Natural killer cell treated with Interleukin-12 subunit alpha and Interleukin-12 subunit beta and Interleukin-15 and Interleukin-18, amount 100 ng/mL, for 72 hours (primary cell): ENCODE measurements around the gene CPNE9. TPM values are rescaled to one million over a fixed set of nuclear protein-coding genes. Genes with fewer than 3 reads are reported as not detected.

ENCODE experiments used
- ATAC-seq, 2 donors: fragments of 150-1000 bp; cut with Tn5 transposase in 1 of 2; sonication (Bioruptor Pico), chemical (Tn5 transposase) in 1 of 2; 2 replicates each; pipeline ENCODE4 v1.10.0; 2021
- DNase-seq: peaks from one replicate; pipeline ENCODE4 v3.0.0; 2022; ENCODE audit warnings: low spot score
- H3K27ac Mint-ChIP-seq, 2 donors: 1 replicate in 1 of 2; 2 replicates in 1 of 2; pipeline ENCODE4 v1.8.0; 2022; ENCODE audit warnings: mixed read lengths in 2 of 2, mild to moderate bottlenecking in 1 of 2, moderate library complexity in 1 of 2
- H3K27me3 Mint-ChIP-seq, 2 donors: 1 replicate in 1 of 2; 2 replicates in 1 of 2; pipeline ENCODE4 v1.8.0; 2022; ENCODE audit warnings: mixed read lengths in 2 of 2
- H3K36me3 Mint-ChIP-seq: one replicate; pipeline ENCODE4 v1.8.0; 2022; ENCODE audit warnings: mixed read lengths
- H3K4me1 Mint-ChIP-seq, 2 donors: 1 replicate in 1 of 2; 2 replicates in 1 of 2; pipeline ENCODE4 v1.8.0; 2022; ENCODE audit warnings: low read depth in 2 of 2, mixed read lengths in 2 of 2, mild to moderate bottlenecking in 1 of 2
- H3K4me3 Mint-ChIP-seq: one replicate; pipeline ENCODE4 v1.8.0; 2022; ENCODE audit warnings: mixed read lengths
- H3K9me3 Mint-ChIP-seq: 2 replicates; pipeline ENCODE4 v1.8.0; 2022; ENCODE audit warnings: mixed read lengths
- total RNA-seq, 2 donors: library from RNA; stranded (reverse); gene quantifications; one replicate each; pipeline ENCODE4 v1.2.3, GENCODE V29; 2022

Gene CPNE9
- total RNA-seq, 2 donors from 2014 or later: 0.29 TPM; not detected in 1

DNA sequence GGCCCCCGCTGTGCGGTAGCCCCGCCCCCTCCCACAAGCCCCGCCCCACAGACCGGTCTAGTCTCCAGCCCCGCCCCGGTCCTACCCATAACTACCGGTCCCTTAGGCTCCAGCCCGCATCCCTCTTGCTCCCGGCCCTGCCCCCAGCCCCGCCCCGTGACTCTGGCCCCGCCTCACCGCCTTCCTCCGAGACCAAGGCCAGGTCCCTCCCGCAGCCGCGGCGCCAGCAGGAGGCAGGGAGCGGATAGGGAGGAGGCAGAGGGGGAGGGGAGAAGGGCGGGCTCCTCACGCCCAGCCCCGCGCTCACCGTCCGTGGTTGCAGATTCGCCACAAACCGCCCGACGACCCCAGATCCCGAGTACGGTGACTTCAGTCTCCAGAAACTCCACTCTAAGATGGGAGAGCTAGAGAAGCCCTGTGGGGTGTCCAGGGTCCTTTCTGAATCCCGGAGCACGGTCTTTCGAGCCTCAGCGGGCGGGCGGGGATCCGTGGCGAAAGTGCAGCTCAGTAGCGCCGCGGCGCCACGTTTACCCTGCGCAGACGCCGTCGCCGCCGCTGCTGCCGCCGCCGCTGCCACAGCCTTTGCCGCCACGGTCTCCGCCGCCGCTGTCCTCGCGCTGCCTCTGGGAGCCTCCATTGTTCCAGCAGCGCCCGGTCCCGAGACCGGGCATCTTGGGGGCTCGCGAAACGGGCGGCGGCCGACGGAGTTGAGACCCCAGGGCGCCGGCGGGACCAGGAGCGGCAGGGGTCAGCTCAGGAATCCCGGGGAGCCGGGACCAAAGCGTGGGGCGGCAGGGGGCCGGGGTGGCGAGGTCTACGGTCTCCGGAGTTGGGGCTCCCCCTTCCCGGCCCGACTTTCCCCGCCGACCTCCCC, 27.8 kb downstream of the CPNE9 start, which contains the start of gene BRPF1:
TSS of gene BRPF1 (plus strand) at position 530 of the 874 bp plus-strand sequence. CDS start 2,406 bp downstream, outside the sequence.
- Mint-ChIP-seq H3K4me3 (peak within 1 kb of the TSS; percentile 98), H3K36me3 (peaks cover 2% of the 10 kb centered on the region), H3K9me3 (no peaks in the 10 kb centered on the region), H3K27me3 (no peaks in the 10 kb centered on the region), H3K27ac (peak within 1 kb of the TSS; percentile 81 to 94), H3K4me1 (peaks cover 53 to 56% of the 10 kb centered on the region in 2 donors)
- peak; percentile 98 to 99 for ATAC-seq
- DNase-seq: peak; percentile 99

DNA sequence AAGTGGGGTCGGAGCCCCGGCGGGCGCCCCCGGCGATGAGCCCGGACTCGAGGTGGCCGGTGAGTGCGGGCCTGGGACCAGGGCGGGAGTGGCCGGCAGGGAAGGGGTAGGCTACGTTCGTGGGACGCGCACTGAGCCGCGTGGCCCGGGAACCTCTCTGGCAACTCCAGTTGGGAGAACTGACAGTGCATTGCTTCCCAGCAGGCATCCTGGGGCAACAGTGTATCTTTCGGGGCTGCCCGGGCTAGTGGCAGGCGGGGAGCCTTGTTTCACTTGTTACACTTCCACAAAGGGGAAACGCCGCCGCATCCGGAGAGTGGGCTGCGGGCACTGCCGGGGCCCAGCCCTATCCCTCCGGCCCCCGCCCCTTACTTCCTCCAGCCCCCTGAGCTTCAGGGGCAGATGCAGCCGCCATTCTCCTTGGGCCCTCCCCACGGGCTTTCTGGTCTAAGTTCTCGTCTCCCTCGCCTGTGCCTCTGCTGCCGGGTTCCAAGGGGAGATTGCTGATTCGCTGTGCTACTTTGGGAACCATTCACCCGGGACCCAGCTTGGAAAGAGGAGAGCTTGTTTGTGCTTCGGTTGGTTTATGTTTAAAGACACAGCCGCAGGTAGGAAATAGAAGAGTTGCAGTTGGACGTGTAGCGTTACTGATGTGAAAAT, 28.6 kb downstream of the CPNE9 start:
- Mint-ChIP-seq H3K4me1 (peaks cover 51 to 56% of the 10 kb centered on the region in 2 donors), H3K36me3 (peaks cover 7% of the 10 kb centered on the region), H3K27me3 (no peaks in the 10 kb centered on the region), H3K27ac (peak overlapping the region; percentile 81 to 94), H3K4me3 (peak overlapping the region; percentile 98), H3K9me3 (no peaks in the 10 kb centered on the region)
- peak; percentile 75 for DNase-seq
- peak in 1 of 2 donors; percentile 28 for ATAC-seq

DNA sequence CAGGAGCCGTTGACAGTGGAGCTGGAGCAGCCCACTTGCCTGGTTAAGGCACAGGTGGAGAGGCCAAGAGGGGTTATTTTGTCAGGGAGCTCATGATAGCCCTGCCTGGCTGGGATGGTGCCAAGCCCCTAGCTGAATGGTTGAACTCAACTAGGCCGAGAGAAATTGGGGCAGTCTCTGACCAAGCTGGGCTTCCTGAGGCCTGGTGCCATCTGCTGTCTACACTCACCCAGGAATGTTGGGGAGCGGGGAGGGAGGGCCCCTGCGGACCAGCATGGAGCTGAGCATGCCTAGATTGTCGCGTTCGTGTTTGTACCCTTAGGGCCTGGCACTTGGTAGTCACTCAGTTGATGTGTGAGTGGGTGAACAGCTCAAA, 29.1 kb downstream of the CPNE9 start:
- Mint-ChIP-seq H3K27me3 (no peaks in the 10 kb centered on the region), H3K4me1 (peaks cover 46 to 53% of the 10 kb centered on the region in 2 donors), H3K9me3 (no peaks in the 10 kb centered on the region), H3K27ac (peak overlapping the region; percentile 81 to 94), H3K4me3 (peak overlapping the region; percentile 98), H3K36me3 (peaks cover 7% of the 10 kb centered on the region)
- ATAC-seq (no peak), DNase-seq (no peak)

DNA sequence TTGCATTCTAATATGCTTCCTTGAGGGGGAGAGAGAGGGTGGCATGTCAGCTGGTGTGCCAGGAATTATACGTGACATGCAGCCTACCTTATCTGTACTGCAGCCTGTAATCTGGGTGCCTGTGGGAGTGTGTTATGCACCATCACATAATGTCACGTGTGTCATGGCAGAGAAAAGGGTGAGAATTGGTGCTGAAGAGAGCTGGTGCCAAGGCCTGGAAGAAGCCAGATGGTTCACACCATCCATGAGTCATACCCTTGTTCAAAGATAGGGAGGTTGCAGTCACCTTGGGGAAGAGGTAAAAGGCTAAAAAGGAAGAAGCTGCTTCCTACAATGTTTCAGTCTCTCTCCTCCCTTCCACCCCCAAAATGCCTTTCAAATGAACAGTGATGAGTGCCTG, 33.2 kb downstream of the CPNE9 start:
- Mint-ChIP-seq H3K9me3 (no peaks in the 10 kb centered on the region), H3K36me3 (peaks cover 29% of the 10 kb centered on the region), H3K4me1 (peaks cover 51% of the 10 kb centered on the region in 2 donors), H3K4me3 (no peak overlapping the region), H3K27ac (peak overlapping the region; percentile 44 to 84), H3K27me3 (no peaks in the 10 kb centered on the region)
- DNase-seq: no peak
- ATAC-seq: no peak

DNA sequence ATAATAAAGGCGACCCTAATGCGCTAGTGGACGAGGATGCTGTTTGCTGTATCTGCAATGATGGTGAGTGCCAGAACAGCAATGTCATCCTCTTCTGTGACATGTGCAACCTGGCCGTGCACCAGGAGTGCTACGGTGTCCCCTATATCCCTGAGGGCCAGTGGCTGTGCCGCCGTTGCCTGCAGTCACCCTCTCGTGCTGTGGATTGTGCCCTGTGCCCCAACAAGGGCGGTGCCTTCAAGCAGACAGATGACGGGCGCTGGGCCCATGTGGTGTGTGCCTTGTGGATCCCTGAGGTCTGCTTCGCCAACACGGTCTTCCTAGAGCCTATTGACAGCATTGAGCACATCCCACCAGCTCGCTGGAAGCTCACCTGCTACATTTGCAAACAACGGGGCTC, 35.5 kb downstream of the CPNE9 start:
- H3K4me1 Mint-ChIP-seq: peaks cover 33 to 35% of the 10 kb centered on the region in 2 donors
- no peak for ATAC-seq
- H3K27me3 Mint-ChIP-seq: no peaks in the 10 kb centered on the region
- no peak overlapping the region for H3K27ac Mint-ChIP-seq
- H3K4me3 Mint-ChIP-seq: no peak overlapping the region
- no peak for DNase-seq
- H3K36me3 Mint-ChIP-seq: peaks cover 32% of the 10 kb centered on the region
- H3K9me3 Mint-ChIP-seq: no peaks in the 10 kb centered on the region

DNA sequence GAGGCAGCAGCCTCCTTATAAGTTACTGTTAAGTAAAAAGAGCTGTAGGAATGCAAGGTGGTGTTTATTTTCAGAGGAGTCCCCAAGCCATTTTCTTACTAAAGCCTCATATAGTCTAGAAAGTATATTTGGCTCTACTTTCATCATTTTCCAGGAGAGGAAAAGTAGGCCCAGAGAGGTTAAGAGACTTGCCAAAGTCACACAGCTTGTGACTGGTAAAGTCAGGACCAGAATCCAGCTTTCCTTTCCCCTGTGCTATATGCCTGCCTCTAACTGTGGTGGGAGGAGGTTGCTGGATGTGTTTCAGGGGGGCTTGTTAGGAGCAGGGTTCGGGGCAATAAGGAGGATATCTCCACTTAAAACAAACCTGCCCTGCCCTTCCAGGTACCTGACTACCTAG, 38.9 kb downstream of the CPNE9 start:
- no peak for ATAC-seq
- H3K9me3 Mint-ChIP-seq: no peaks in the 10 kb centered on the region
- peaks cover 10 to 24% of the 10 kb centered on the region in 2 donors for H3K4me1 Mint-ChIP-seq
- no peak overlapping the region for H3K4me3 Mint-ChIP-seq
- no peak for DNase-seq
- no peak overlapping the region for H3K27ac Mint-ChIP-seq
- peaks cover 32% of the 10 kb centered on the region for H3K36me3 Mint-ChIP-seq
- no peaks in the 10 kb centered on the region for H3K27me3 Mint-ChIP-seq

DNA sequence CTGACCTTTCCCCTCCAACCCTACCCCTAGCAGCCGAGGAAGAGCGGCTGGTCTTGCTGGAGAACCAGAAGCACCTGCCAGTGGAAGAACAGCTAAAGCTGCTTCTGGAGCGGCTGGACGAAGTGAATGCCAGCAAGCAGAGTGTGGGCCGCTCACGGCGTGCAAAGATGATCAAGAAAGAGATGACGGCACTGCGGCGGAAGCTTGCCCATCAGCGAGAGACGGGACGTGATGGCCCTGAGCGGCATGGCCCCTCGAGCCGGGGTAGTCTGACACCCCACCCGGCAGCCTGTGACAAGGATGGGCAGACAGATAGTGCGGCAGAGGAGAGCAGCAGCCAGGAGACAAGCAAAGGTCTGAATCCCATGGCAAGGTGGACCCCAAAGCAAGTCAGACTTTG, 39.9 kb downstream of the CPNE9 start:
- no peaks in the 10 kb centered on the region for H3K9me3 Mint-ChIP-seq
- DNase-seq (no peak), ATAC-seq (no peak)
- H3K27ac Mint-ChIP-seq: no peak overlapping the region
- H3K27me3 Mint-ChIP-seq: no peaks in the 10 kb centered on the region
- H3K36me3 Mint-ChIP-seq: peaks cover 25% of the 10 kb centered on the region
- peaks cover 4 to 17% of the 10 kb centered on the region in 2 donors for H3K4me1 Mint-ChIP-seq
- no peak overlapping the region for H3K4me3 Mint-ChIP-seq

DNA sequence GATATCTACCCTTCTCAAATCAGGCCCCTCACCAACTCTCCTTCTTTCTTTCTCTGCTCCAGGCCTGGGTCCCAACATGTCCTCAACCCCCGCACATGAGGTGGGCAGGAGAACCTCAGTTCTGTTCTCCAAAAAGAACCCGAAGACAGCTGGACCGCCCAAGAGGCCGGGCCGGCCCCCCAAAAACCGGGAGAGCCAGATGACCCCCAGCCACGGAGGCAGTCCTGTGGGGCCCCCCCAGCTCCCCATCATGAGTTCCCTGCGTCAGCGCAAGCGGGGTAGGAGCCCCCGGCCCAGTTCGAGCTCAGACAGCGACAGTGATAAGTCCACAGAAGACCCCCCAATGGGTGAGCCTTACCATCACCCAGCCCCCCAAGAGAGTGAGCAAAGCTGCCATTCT, 40.5 kb downstream of the CPNE9 start:
- no peaks in the 10 kb centered on the region for H3K9me3 Mint-ChIP-seq
- no peak overlapping the region for H3K27ac Mint-ChIP-seq
- H3K4me3 Mint-ChIP-seq: no peak overlapping the region
- H3K27me3 Mint-ChIP-seq: no peaks in the 10 kb centered on the region
- H3K4me1 Mint-ChIP-seq: peaks cover 5 to 14% of the 10 kb centered on the region in 2 donors
- ATAC-seq (no peak), DNase-seq (no peak)
- H3K36me3 Mint-ChIP-seq: peaks cover 20% of the 10 kb centered on the region

DNA sequence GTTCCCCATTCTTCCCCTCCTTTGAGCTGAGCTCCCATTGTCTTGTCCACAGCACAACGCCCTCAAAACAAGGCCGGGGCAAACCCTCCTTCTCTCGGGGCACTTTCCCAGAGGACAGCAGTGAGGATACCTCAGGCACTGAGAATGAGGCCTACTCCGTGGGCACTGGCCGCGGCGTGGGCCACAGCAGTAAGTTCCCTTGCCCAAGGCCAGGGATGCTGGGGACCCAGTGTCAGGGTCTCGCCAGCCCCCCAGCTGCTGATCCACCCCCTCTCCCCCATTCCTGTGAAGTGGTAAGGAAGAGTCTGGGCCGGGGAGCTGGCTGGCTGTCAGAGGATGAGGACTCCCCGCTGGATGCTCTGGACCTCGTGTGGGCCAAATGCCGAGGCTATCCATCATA, 41.9 kb downstream of the CPNE9 start:
- peaks cover 10% of the 10 kb centered on the region for H3K36me3 Mint-ChIP-seq
- ATAC-seq (no peak), DNase-seq (no peak)
- H3K27ac Mint-ChIP-seq: peak overlapping the region in 1 of 2 donors; percentile 60
- H3K4me3 Mint-ChIP-seq: no peak overlapping the region
- H3K9me3 Mint-ChIP-seq: no peaks in the 10 kb centered on the region
- no peaks in the 10 kb centered on the region for H3K27me3 Mint-ChIP-seq
- peaks cover 18 to 23% of the 10 kb centered on the region in 2 donors for H3K4me1 Mint-ChIP-seq

DNA sequence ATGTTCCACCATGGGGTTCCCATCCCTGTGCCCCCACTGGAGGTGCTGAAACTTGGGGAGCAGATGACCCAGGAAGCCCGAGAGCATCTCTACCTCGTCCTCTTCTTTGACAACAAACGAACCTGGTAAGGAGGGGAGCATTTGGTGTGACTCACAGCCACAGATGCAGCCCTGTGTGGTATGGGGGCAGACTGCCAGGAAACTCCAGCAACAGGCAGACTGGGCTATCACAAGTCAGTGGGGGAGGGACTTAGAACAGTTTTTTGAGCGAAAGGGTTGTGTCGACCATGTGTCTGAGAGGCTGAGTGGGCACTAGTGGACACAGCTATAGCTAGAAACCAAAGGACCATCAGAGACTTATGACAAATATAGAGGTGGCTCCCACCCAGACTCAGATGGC, 42.7 kb downstream of the CPNE9 start:
- peaks cover 26 to 29% of the 10 kb centered on the region in 2 donors for H3K4me1 Mint-ChIP-seq
- H3K27me3 Mint-ChIP-seq: no peaks in the 10 kb centered on the region
- peak overlapping the region; percentile 41 to 60 for H3K27ac Mint-ChIP-seq
- peaks cover 10% of the 10 kb centered on the region for H3K36me3 Mint-ChIP-seq
- H3K9me3 Mint-ChIP-seq: no peaks in the 10 kb centered on the region
- no peak overlapping the region for H3K4me3 Mint-ChIP-seq
- DNase-seq (no peak), ATAC-seq (no peak)

DNA sequence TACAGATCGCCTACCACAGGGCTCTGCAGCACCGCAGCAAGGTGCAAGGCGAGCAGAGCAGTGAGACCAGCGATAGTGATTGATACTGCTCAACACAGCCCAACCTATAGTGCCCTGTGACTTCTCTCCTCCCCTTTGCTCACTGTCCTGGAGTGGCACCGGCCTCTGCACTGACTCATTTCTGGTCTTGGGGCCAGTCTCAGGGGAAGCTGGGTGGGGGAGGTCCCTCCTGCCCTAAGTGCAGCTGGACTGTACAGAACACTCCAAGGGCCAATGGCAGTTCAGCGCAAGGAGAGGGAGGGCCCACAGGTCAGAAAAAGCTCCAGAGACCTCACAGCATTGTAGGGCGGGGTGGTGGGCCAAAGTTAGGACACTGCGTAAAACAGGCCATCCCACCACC, 43.6 kb downstream of the CPNE9 start:
- Mint-ChIP-seq H3K36me3 (peaks cover 16% of the 10 kb centered on the region), H3K4me1 (peaks cover 35 to 36% of the 10 kb centered on the region in 2 donors)

DNA sequence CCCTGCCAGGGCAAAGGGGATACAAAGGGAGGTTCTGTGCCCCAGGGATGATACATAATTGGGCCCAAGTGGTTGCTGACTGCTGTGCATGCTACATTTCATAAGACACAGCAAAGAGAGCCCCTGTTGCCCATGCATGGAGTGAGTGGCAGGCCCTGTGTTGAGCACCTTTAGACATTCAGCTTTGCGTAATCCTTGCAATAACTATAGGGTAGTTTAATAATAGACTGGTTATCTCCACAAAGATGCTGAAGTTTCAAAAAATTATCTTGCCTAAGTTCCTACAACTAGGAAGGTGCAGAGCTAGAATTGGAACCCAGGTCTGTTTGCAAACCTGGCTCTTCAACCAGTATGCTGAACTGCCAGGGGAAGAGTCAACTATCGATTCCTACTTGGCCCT, 44.4 kb downstream of the CPNE9 start:
- Mint-ChIP-seq H3K9me3 (no peaks in the 10 kb centered on the region), H3K4me1 (peaks cover 35 to 36% of the 10 kb centered on the region in 2 donors), H3K27me3 (no peaks in the 10 kb centered on the region), H3K36me3 (peaks cover 16% of the 10 kb centered on the region), H3K4me3 (no peak overlapping the region), H3K27ac (no peak overlapping the region)
- DNase-seq (no peak), ATAC-seq (no peak)

More for the DNA sequence above, 43.6 kb downstream of the CPNE9 start:
- DNase-seq (no peak), ATAC-seq (no peak)
- peak overlapping the region; percentile 41 to 60 for H3K27ac Mint-ChIP-seq
- no peaks in the 10 kb centered on the region for H3K27me3 Mint-ChIP-seq
- H3K4me3 Mint-ChIP-seq: no peak overlapping the region
- no peaks in the 10 kb centered on the region for H3K9me3 Mint-ChIP-seq

DNA sequence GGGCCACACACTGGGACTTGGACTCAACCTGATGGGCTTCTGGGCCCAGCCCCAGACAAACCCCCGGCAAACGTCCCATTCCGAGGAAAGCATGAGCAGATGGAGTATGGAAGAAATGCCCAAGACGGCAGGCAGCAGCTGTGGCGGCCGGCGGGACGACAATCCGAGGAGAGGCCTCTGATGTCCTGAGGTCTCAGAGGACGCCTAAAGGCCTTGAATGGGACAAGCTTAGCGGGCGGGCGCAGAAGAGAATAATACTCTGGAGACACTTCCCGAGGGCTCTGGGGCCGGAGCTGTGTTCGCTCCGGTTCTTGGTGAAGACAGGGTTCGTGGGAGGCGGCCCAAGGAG, 45.6 kb downstream of the CPNE9 start:
- peaks cover 38 to 43% of the 10 kb centered on the region in 2 donors for H3K4me1 Mint-ChIP-seq
- ATAC-seq: no peak
- H3K36me3 Mint-ChIP-seq: peaks cover 12% of the 10 kb centered on the region

More for the DNA sequence above, 45.6 kb downstream of the CPNE9 start:
- Mint-ChIP-seq H3K27ac (peak overlapping the region; percentile 82 to 87), H3K9me3 (no peaks in the 10 kb centered on the region), H3K4me3 (peak overlapping the region; percentile 94), H3K27me3 (no peaks in the 10 kb centered on the region)
- DNase-seq: no peak
